ENCODE data around the gene DFFB.

The DFFB gene

DNA sequence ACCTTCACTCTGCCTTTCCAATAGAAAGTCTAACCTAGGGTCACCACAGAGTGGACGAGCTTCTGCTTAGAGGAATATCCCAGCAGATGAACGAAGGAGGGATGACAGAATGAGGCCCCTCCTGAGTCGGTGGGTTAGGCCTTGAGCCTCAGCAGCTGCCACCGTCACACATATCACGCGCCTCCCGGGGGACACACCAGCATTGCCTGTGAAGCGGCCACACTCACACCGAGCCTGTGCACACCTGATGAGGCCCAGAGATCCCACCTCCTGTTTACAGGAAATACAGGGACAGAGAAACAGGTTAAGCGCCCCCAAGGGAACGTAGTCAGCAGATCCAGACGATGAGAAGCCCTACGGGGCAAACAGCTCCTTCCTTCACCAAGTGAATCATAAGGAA is 35.8 kb upstream of the DFFB start:
- no peak overlapping the region for H3K27ac ChIP-seq
- TF ChIP-seq, protein P1, sequence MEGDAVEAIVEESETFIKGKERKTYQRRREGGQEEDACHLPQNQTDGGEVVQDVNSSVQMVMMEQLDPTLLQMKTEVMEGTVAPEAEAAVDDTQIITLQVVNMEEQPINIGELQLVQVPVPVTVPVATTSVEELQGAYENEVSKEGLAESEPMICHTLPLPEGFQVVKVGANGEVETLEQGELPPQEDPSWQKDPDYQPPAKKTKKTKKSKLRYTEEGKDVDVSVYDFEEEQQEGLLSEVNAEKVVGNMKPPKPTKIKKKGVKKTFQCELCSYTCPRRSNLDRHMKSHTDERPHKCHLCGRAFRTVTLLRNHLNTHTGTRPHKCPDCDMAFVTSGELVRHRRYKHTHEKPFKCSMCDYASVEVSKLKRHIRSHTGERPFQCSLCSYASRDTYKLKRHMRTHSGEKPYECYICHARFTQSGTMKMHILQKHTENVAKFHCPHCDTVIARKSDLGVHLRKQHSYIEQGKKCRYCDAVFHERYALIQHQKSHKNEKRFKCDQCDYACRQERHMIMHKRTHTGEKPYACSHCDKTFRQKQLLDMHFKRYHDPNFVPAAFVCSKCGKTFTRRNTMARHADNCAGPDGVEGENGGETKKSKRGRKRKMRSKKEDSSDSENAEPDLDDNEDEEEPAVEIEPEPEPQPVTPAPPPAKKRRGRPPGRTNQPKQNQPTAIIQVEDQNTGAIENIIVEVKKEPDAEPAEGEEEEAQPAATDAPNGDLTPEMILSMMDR (conservative IDR thresholded peaks at IDR 0.05), result no peak
- TF ChIP-seq ZFX (IDR thresholded peaks at IDR 0.05), result no peak

DNA sequence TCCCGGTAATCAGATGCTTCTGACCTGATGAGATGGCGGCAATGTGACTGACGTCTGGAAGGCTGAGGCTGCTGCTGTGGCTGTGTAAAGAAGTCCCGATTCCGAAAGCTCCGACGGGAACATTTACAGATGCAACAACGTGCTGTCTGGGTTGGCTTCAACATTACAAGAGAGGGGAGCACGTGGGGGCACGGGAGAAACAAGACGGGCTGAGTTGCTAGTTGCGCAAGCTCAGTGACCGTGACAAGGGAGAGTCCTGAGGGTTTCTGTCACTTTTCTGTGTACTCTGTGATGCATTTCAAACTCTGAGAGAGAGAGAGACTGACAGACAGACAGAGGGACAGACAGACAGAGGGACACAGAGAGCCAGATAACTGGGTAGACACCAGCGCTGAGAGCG is 35.4 kb upstream of the DFFB start:
- TF ChIP-seq, protein P1 (conservative IDR thresholded peaks at IDR 0.05), result no peak
- H3K27ac ChIP-seq, result no peak overlapping the region

DNA sequence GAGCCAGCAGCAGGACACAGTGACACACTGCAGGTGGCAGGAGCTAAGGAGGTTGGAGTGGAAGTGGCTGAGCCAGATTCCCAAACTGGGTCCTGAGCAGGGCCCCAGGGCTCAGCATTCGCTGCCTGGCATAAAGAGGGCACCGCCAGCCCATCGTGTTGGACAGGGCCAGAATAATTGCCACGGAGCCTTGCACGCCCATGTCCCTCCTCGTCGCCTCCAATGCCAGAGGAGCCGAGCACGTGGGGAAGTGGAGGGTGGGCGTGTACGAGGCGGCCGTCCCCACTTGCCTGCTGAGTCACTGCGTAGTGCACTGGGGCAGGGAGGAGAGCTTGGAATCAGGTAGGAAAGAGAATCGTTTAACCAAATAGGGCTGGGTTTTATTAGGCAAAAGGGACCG is 34.9 kb upstream of the DFFB start:
- TF ChIP-seq ZFX (IDR thresholded peaks at IDR 0.05), result no peak
- TF ChIP-seq, protein P1 (conservative IDR thresholded peaks at IDR 0.05), result no peak

DNA sequence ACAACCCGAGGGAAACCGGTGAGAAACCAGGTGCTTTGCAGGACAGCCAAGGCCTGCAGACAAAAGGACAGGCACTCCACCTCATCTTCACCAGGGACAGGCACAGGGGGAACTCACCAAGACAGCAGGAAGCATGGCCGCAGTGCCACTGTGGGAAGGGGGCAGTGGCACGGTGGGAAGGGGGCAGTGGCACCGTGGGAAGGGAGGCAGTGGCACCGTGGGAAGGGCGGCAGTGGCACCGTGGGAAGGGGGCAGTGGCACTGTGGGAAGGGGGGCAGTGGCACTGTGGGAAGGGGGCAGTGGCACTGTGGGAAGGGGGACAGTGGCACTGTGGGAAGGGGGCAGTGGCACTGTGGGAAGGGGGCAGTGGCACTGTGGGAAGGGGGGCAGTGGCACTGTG is 32.6 kb upstream of the DFFB start:
- no peak overlapping the region for H3K27ac ChIP-seq
- TF ChIP-seq ZFX (IDR thresholded peaks at IDR 0.05), result no peak
- TF ChIP-seq, protein P1 (conservative IDR thresholded peaks at IDR 0.05), result no peak

More for the DNA sequence above, 34.9 kb upstream of the DFFB start:
- no peak overlapping the region for H3K27ac ChIP-seq

DNA sequence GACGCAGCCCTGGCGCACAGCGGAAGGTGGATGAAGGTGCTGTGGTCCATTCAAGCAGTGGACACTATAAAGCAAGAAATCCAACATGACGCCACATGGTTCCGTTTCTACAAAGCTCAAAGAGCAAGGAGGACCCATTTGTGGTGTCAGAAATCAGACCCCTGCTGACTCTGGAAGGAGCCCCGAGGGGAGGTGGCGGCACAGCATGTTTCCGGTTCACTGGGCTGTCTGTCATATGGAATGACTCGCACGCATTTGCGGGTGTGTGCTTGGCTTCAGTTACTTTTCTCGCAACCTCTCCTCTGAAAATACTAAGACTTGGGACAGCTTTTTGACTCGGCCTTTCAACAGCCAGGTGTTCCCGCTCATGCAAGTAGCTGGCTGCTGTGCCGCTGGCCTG is 31.9 kb upstream of the DFFB start:
- H3K27ac ChIP-seq, result no peak overlapping the region
- no peak for TF ChIP-seq ZFX (IDR thresholded peaks at IDR 0.05)
- TF ChIP-seq, protein P1 (conservative IDR thresholded peaks at IDR 0.05), result no peak

DNA sequence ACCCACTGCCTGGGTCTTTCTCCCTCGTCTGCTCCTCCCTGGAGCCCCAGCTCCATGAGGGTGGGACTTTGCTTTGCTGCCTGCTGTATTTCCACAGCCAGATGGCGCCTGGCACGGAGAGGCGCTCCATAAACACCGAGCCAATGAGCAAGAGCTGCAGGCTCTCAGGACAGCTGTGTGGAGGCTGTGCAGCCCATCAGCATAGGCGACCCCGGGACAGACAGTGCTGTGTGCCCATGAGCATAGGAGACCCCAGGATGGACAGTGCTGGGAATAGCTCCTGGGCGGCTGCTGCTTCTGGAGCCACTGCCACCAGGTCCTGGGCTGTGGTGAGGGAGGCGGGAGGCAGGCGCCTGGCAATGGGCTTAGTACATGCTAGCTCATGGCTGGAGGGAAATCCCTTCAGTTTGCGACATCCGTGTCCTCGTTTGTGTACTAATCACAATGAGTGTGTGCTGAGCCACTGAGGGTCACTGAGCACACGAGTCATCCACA is 29.4 kb upstream of the DFFB start:
- TF ChIP-seq, protein P1 (conservative IDR thresholded peaks at IDR 0.05), result no peak
- TF ChIP-seq ZFX (IDR thresholded peaks at IDR 0.05), result no peak
- no peak overlapping the region for H3K27ac ChIP-seq

DNA sequence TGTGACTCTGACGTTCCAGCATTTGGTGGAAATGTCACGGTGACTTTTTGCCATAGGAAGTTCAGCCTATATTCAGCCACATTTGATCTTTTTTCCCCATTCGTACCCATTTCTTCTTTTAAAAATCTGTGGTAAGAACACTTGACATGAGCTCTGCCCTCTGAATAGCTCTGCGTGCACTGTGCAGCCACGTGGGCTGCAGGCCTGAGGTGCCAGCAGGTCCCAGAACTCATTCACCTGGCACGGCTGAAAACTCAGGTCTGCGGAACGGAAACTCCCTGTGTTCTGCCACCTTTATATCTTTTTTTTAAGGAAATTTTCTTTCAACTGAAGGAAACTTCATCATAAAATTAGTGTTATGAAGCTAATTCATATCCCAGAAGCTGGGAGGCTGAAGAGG is 28.9 kb upstream of the DFFB start:
- H3K27ac ChIP-seq, result no peak overlapping the region
- TF ChIP-seq, protein P1 (conservative IDR thresholded peaks at IDR 0.05), result no peak
- TF ChIP-seq ZFX (IDR thresholded peaks at IDR 0.05), result no peak

All from C4-2B (cell line).